ENCODE measurements around the gene RFFL.
A peak's percentile ranks its signal among the peaks of the same experiment; 100 is the strongest.
"Not testable (repeated sequence)": the region's sequence is repeated elsewhere in the genome, so short reads cannot be mapped to it uniquely, and the experiment has no call there.

RFFL gene

GRCh38 chr17:35046245-35046644 lies 17.3 kb downstream of the RFFL start:
- TF ChIP-seq, protein P1, sequence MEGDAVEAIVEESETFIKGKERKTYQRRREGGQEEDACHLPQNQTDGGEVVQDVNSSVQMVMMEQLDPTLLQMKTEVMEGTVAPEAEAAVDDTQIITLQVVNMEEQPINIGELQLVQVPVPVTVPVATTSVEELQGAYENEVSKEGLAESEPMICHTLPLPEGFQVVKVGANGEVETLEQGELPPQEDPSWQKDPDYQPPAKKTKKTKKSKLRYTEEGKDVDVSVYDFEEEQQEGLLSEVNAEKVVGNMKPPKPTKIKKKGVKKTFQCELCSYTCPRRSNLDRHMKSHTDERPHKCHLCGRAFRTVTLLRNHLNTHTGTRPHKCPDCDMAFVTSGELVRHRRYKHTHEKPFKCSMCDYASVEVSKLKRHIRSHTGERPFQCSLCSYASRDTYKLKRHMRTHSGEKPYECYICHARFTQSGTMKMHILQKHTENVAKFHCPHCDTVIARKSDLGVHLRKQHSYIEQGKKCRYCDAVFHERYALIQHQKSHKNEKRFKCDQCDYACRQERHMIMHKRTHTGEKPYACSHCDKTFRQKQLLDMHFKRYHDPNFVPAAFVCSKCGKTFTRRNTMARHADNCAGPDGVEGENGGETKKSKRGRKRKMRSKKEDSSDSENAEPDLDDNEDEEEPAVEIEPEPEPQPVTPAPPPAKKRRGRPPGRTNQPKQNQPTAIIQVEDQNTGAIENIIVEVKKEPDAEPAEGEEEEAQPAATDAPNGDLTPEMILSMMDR (conservative IDR thresholded peaks at IDR 0.05), result no peak
- no peak overlapping the region for H3K27ac ChIP-seq

DNA sequence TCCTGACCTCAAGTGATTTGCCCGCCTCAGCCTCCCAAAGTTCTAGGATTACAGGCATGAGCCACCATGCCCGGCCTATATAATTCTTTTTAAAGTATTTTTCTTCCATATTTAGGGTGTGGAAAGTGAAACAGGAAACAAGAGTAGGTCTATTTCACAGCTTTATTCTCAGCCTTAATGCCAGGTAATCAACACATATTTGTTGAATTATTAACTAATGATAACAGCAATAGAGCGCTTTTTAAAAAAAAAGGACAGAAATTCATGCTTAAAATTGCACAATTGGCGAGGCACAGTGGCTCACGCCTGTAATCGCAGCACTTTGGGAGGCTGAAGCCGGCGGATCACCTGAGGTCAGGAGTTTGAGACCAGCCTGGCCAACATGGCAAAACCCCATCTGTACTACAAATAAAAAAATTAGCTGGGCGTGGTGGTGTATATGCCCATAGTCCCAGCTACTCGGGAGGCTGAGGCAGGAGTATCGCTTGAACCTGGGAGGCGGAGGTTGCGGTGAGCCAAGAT lies 18.0 kb downstream of the RFFL start:
- not testable (repeated sequence) for H3K27ac ChIP-seq

- no peak overlapping the region for H3K27ac ChIP-seq
- TF ChIP-seq, protein P1 (conservative IDR thresholded peaks at IDR 0.05), result no peak
These were observed 19.3 kb downstream of the RFFL start for GRCh38 chr17:35044181-35044580.

DNA sequence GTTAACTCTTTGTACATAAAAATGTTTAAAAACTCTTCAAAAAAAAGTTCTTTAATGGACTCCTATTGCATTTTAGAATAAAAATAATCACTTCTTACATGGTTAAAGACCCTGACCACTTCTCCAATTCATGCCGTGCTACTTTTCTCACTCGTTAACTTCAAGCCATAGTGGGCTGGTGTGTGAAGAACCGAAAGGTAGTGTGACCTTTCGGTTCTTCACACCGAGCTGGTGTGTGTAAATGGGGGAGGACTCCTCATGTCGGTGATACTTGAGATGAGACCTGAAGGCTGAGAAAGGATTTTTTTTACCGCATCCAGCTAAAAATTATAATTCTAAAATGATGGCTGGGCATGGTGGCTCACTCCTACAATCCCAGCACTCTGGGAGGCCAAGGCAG lies 22.1 kb downstream of the RFFL start:
- TF ChIP-seq, protein P1 (conservative IDR thresholded peaks at IDR 0.05), result no peak
- no peak overlapping the region for H3K27ac ChIP-seq

DNA sequence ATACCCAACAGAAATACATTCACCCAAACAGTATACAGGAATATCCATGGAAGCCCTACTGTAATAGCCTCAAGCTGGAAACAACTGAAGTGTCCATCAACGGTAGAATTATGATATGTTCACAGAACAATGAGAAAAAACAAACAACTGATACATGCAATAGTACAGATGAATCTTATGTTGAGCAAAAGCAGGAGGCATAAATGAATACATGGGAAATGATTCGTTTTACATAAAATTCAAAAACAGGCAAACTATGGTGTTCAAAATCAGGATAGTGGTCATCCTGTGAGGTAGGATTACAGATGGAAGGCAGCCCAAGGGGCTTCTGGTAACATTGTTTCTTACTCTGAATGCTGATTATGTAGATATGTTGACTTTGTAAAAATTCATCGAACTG lies 25.1 kb downstream of the RFFL start:
- H3K27ac ChIP-seq, result no peak overlapping the region
- TF ChIP-seq, protein P1 (conservative IDR thresholded peaks at IDR 0.05), result no peak

DNA sequence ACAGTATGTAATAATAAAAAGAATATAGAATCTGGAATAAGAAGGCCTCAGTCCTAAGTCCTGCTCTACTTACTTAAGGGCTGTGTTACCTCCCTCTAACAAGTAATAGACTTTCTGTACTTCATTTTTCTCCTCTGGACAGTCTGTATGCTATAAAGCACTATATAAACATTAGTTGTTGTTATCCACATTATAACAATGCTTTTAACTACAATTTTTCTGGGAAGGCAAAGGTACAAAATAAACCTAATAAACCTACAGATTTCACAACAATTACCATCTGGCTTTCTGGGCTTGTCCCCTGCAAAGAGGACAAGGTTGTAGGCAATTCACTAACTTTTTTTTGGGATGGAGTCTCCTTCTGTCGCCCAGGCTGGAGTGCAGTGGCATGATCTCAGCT lies 32.7 kb downstream of the RFFL start:
- TF ChIP-seq, protein P1 (conservative IDR thresholded peaks at IDR 0.05), result no peak

DNA sequence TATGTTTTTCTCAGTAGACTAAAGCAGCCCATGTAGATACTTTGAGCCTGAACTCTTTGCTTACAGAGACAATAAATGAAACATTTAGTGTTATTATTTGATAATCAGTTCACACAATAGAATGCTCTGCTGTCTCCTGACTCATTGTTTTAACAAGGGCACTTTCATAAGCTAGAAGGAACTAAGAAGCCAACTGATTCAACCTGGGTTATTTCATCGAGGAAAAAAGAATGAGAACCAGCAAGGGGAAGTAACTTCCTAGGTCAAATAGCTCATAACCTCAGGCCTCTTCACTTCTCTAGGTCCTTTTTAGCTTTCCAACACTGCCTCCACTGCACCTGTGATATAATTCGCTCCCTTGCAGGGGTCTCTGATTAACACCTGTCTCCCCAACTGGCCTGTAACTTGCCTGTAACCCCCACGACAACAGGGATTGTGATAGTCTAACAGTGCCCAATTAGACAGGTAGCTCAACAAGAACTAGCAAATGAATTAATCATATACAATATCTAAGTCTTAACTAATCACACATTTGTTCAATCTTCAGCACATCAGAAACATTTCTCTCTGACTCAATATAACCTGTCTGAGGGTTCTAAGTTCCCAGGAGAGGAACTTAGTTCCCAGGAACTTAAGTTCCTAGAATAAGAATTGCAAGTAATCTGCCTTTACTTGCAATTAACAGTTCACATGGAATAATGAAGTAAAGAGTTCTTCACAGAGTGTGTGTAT lies 34.8 kb downstream of the RFFL start:
- H3K27ac ChIP-seq, result peak overlapping the region; percentile 27
- TF ChIP-seq, protein P1 (conservative IDR thresholded peaks at IDR 0.05), result no peak

More for the DNA sequence above, 32.7 kb downstream of the RFFL start:
- peak overlapping the region; percentile 68 for H3K27ac ChIP-seq

GRCh38 chr17:35028097-35028496 lies 35.4 kb downstream of the RFFL start:
- peak overlapping the region; percentile 27 for H3K27ac ChIP-seq
